ENCODE results near the gene PPP2R5D.

DNA sequence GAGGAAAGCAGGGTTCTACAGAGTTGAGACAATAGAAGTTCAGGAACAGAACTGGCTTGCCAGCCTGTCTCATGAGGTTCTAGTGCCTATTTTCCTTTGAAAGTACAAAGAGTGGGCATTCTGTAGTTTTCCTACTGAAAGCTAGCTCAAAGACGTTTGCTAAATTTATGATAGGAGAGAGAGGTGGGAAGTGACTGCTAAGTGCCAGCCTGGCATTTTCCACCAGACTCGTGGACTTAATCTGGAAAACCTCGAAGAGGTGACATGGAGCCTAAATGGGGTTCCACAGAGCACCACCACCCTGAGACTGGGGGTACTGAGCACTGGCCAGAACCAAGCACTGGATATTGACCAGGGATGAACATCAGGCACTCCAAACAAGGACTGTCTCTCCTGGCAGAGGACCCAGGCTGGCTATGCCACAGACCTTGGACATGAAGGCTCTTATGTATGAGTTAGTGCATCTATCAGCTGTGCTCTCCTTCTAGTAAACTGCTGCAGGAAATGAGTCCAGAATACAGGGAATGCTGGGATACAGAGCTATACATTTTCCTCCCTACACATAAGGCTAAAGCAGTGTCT, 12.5 kb upstream of the PPP2R5D start:
- TF ChIP-seq, protein P1, sequence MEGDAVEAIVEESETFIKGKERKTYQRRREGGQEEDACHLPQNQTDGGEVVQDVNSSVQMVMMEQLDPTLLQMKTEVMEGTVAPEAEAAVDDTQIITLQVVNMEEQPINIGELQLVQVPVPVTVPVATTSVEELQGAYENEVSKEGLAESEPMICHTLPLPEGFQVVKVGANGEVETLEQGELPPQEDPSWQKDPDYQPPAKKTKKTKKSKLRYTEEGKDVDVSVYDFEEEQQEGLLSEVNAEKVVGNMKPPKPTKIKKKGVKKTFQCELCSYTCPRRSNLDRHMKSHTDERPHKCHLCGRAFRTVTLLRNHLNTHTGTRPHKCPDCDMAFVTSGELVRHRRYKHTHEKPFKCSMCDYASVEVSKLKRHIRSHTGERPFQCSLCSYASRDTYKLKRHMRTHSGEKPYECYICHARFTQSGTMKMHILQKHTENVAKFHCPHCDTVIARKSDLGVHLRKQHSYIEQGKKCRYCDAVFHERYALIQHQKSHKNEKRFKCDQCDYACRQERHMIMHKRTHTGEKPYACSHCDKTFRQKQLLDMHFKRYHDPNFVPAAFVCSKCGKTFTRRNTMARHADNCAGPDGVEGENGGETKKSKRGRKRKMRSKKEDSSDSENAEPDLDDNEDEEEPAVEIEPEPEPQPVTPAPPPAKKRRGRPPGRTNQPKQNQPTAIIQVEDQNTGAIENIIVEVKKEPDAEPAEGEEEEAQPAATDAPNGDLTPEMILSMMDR (IDR thresholded peaks at IDR 0.05; ENCODE audit: low read depth, low read length, missing input control), result no peak
- TF ChIP-seq FOXA1 (IDR thresholded peaks at IDR 0.05) (no peak), RAD21 (IDR thresholded peaks at IDR 0.05) (no peak), ZBTB33 (IDR thresholded peaks at IDR 0.05) (no peak), SP1 (IDR thresholded peaks at IDR 0.05) (no peak), TAF1 (conservative IDR thresholded peaks at IDR 0.05) (no peak), RXRA (IDR thresholded peaks at IDR 0.05) (no peak)
- TF ChIP-seq, protein P2, sequence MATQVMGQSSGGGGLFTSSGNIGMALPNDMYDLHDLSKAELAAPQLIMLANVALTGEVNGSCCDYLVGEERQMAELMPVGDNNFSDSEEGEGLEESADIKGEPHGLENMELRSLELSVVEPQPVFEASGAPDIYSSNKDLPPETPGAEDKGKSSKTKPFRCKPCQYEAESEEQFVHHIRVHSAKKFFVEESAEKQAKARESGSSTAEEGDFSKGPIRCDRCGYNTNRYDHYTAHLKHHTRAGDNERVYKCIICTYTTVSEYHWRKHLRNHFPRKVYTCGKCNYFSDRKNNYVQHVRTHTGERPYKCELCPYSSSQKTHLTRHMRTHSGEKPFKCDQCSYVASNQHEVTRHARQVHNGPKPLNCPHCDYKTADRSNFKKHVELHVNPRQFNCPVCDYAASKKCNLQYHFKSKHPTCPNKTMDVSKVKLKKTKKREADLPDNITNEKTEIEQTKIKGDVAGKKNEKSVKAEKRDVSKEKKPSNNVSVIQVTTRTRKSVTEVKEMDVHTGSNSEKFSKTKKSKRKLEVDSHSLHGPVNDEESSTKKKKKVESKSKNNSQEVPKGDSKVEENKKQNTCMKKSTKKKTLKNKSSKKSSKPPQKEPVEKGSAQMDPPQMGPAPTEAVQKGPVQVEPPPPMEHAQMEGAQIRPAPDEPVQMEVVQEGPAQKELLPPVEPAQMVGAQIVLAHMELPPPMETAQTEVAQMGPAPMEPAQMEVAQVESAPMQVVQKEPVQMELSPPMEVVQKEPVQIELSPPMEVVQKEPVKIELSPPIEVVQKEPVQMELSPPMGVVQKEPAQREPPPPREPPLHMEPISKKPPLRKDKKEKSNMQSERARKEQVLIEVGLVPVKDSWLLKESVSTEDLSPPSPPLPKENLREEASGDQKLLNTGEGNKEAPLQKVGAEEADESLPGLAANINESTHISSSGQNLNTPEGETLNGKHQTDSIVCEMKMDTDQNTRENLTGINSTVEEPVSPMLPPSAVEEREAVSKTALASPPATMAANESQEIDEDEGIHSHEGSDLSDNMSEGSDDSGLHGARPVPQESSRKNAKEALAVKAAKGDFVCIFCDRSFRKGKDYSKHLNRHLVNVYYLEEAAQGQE (IDR thresholded peaks at IDR 0.05), result no peak
- TF ChIP-seq, protein P3, sequence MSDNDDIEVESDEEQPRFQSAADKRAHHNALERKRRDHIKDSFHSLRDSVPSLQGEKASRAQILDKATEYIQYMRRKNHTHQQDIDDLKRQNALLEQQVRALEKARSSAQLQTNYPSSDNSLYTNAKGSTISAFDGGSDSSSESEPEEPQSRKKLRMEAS (IDR thresholded peaks at IDR 0.05), result no peak
